ENCODE measurements around the gene ATG16L1. TPM values are rescaled to one million over a fixed set of nuclear protein-coding genes. Genes with fewer than 3 reads are reported as not detected.

The ATG16L1 gene
- total and polyA plus RNA-seq, 9 of the 15 experiments (the other 6 are each of a cell fraction or from before 2014, with no cell fraction given): 6.4 to 21.3 (median 17.2) TPM

DNA sequence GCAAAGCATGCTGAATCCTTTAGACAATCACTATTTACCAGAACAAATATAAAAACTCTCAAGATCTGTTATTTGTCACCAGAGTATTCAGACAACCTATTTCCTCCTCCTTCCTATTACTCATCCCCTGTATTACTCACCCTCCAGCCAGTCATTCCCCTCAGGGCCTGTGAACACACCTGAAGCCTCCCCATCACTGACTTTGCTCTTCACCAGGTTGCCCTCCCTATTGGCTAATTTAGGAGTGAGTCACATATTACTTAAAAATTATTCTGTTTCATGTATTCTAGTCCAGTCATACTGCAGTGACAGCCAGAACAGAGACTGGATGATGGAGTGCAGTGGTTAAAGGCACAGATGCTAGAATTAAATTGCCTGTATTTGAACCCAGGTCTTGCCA, 3.7 kb upstream of the ATG16L1 start:
- ATAC-seq (no peak), DNase-seq (ENCODE audit: extremely low read depth in 1 of 4, low spot score in 3 of 4) (peak in 1 of 4 experiments; percentile 23), FAIRE-seq (no peak)
- Histone ChIP-seq H3K9ac (ENCODE audit: insufficient read depth in 1 of 2, low read depth in 2 of 2, low read length in 2 of 2) (no peak overlapping the region), H3K4me1 (replicated peaks in 1 of 2; ENCODE audit: control insufficient read depth in 2 of 2, insufficient read depth in 2 of 2, low read length in 2 of 2) (peaks cover 0 to 5% of the 10 kb centered on the region in 2 experiments; a peak in 3 of 5 replicates), H3K4me2 (ENCODE audit: insufficient read depth, low read length) (no peak overlapping the region), H3K27me3 (ENCODE audit: control insufficient read depth in 2 of 2, insufficient read depth in 2 of 2, low read length in 2 of 2) (no peaks in the 10 kb centered on the region), H3K9me1 (ENCODE audit: control insufficient read depth, insufficient read depth, low read length) (no peaks in the 10 kb centered on the region), H3K4me3 (no peak overlapping the region), H2AFZ (ENCODE audit: low read depth, low read length) (0 out of 2 replicates have a peak overlapping the region, but pooled peaks have one; percentile 45), H3K79me2 (ENCODE audit: control insufficient read depth, insufficient read depth, low read length) (peaks cover 13% of the 10 kb centered on the region), H3K27ac (ENCODE audit: extremely low read depth, low read depth, low read length) (no peak overlapping the region), H4K20me1 (replicated peaks; ENCODE audit: control insufficient read depth, insufficient read depth, low read length) (no peaks in the 10 kb centered on the region), H3K36me3 (ENCODE audit: control insufficient read depth, insufficient read depth, low read length) (0 out of 3 replicates have a peak, but pooled peaks cover under 1% of the 10 kb centered on the region), H3K9me3 (replicated peaks; ENCODE audit: control insufficient read depth, insufficient read depth, low read depth, low read length) (peaks cover 12% of the 10 kb centered on the region)
- no peak for TF ChIP-seq ZFP30 (CRISPR knock-in tag; IDR thresholded peaks at IDR 0.05; ENCODE audit: borderline replicate concordance)
- peak; percentile 58 for TF ChIP-seq FOSL1 (tag; conservative IDR thresholded peaks at IDR 0.05)
- TF ChIP-seq ZEB2 (IDR thresholded peaks at IDR 0.05): peak; percentile 45; the same call in 1 of the 2 replicates
- no peak for TF ChIP-seq NR1H2 (CRISPR knock-in tag; IDR thresholded peaks at IDR 0.05)
- TF ChIP-seq ZNF165 (CRISPR knock-in tag; IDR thresholded peaks at IDR 0.05; ENCODE audit: borderline replicate concordance): no peak
- TF ChIP-seq, protein P1, sequence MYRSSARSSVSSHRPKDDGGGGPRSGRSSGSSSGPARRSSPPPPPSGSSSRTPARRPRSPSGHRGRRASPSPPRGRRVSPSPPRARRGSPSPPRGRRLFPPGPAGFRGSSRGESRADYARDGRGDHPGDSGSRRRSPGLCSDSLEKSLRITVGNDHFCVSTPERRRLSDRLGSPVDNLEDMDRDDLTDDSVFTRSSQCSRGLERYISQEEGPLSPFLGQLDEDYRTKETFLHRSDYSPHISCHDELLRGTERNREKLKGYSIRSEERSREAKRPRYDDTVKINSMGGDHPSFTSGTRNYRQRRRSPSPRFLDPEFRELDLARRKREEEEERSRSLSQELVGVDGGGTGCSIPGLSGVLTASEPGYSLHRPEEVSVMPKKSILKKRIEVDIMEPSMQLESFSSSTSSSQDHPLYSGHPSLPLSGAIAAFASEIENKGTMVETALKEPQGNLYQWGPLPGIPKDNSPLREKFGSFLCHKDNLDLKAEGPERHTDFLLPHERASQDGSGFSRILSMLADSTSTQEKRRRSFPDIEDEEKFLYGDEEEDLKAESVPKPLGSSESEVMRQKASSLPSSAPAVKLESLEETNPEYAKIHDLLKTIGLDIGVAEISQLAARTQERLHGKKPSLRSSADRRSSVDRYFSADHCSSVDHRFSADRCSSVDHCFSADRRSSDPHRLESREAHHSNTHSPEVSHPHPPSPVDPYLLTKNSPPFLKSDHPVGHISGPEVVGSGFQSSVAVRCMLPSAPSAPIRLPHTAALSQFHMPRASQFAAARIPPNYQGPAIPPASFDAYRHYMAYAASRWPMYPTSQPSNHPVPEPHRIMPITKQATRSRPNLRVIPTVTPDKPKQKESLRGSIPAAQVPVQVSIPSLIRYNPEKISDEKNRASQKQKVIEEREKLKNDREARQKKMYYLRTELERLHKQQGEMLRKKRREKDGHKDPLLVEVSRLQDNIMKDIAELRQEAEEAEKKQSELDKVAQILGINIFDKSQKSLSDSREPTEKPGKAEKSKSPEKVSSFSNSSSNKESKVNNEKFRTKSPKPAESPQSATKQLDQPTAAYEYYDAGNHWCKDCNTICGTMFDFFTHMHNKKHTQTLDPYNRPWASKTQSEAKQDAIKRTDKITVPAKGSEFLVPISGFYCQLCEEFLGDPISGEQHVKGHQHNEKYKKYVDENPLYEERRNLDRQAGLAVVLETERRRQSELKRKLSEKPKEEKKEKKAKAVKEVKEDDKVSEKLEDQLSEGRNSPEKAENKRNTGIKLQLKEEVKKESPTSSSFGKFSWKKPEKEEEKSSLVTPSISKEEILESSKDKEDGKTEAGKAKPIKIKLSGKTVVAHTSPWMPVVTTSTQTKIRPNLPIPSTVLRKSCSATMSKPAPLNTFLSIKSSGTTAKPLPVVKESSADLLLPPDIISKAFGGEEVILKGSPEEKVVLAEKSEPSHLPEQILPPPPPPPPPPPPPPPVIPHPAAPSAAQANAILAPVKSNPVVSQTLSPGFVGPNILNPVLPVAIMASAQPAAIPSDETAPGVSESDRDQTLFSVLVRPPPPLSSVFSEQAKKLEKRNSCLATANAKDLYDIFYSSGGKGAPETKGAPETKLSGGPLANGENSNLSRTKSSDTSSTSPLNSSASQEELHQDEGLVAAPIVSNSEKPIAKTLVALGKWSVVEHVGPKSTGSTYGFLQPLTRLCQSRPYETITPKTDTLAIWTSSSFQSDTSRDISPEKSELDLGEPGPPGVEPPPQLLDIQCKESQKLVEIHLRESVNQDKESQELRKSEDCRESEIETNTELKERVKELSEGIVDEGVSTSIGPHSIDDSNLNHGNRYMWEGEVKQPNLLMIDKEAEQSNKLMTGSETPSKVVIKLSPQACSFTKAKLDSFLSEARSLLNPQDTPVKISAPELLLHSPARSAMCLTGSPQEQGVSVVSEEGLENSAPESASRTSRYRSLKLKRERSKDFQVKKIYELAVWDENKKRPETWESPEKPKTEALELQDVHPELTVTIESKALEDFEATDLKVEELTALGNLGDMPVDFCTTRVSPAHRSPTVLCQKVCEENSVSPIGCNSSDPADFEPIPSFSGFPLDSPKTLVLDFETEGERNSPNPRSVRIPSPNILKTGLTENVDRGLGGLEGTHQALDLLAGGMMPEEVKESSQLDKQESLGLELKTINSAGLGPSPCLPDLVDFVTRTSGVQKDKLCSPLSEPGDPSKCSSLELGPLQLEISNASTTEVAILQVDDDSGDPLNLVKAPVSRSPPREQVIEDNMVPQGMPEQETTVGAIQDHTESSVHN (IDR thresholded peaks at IDR 0.05; ENCODE audit: borderline replicate concordance in 1 of 2, low read depth in 1 of 2): no peak
- no peak for TF ChIP-seq TAF7 (tag; IDR thresholded peaks at IDR 0.05)
- TF ChIP-seq JUN (IDR thresholded peaks at IDR 0.05; ENCODE audit: borderline replicate concordance, low read depth, low read length): 0 out of 2 replicates have a peak, but pooled peaks have one; percentile 17
- TF ChIP-seq JUN (CRISPR knock-in tag; IDR thresholded peaks at IDR 0.05; ENCODE audit: borderline replicate concordance): no peak
- no peak for TF ChIP-seq LEF1 (IDR thresholded peaks at IDR 0.05)
- TF ChIP-seq, protein P2, sequence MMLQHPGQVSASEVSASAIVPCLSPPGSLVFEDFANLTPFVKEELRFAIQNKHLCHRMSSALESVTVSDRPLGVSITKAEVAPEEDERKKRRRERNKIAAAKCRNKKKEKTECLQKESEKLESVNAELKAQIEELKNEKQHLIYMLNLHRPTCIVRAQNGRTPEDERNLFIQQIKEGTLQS (IDR thresholded peaks at IDR 0.05): peak; percentile 77
- TF ChIP-seq, protein P2 (CRISPR knock-in tag; conservative IDR thresholded peaks at IDR 0.05): no peak
- in situ Hi-C loops (cut with MboI): no loop called here
- BruUV-seq (replicated peaks): no TSS peak
- ChIA-PET CTCF (ENCODE audit: low intra/inter-chr PET ratio) (no interaction called here), POLR2A (no interaction called here)
- intact Hi-C loops (cut with micrococcal nuclease): loop anchor here (10.0 kb wide), 1 partner anchor 73 kb away; no protein-coding TSS in a partner anchor

All from K562 (cell line).